HCT116 (cell line): ENCODE measurements around the gene UAP1L1. TPM values are rescaled to one million over a fixed set of nuclear protein-coding genes. Genes with fewer than 3 reads are reported as not detected.
A peak's percentile ranks its signal among the peaks of the same experiment; 100 is the strongest.

Source experiments
- ATAC-seq: fragments of 200-7000 bp; cut with Tn5 transposase; 2 replicates; pipeline ENCODE4 v1.9.1; 2020; ENCODE audit warnings: mild to moderate bottlenecking, moderate library complexity
- BruUV-seq: library from RNA; stranded (reverse); fragments of 400-500 nt; replicated peaks from 2 replicates; lab custom pipeline; 2021; lab: Mats Ljungman, UMichigan
- CTCF ChIA-PET: fragments of 300-600 bp; sonication (Branson Sonifier 250); formaldehyde crosslinking; loops from one replicate; lab custom pipeline; 2021; ENCODE audit warnings: antibody characterized with exemption; lab: Charles Lee
- POLR2A ChIA-PET: fragments of 300-600, 350-600 bp; sonication (Branson Sonifier 250); formaldehyde crosslinking; loops from one replicate; lab custom pipeline; 2021; ENCODE audit warnings: antibody characterized with exemption; lab: Charles Lee
- RAD21 ChIA-PET, 2 experiments: fragments of 300-600 bp; sonication (Branson Sonifier 250); formaldehyde crosslinking; loops; one replicate each; lab custom pipeline; 2023; ENCODE audit warnings: low total read pairs in 2 of 2; ENCODE audit not compliant: uncharacterized antibody in 2 of 2, unreplicated experiment in 2 of 2, low non-redundant PET in 1 of 2; lab: Charles Lee
- DNase-seq: peaks from one replicate; pipeline ENCODE4 v3.0.0-alpha.2; 2010; ENCODE audit warnings: low read depth, low spot score
- H2AFZ ChIP-seq: fragments of 200-600 bp; shearing (Covaris generic), sonication (generic); 2 replicates; pipeline ENCODE4 v1.6.1; 2017; ENCODE audit warnings: low read depth, mixed run types, mixed read lengths, antibody characterized with exemption, low read length; ENCODE audit not compliant: poor library complexity, severe bottlenecking
- H3K27ac ChIP-seq: 2 replicates; pipeline ENCODE4 v1.5.1; 2012; ENCODE audit warnings: low read depth, low read length
- H3K27me3 ChIP-seq: fragments of 200-600 bp; sonication (generic); 2 replicates; pipeline ENCODE4 v1.6.1; 2016; ENCODE audit warnings: mixed run types, low read length, mixed read lengths; ENCODE audit not compliant: insufficient read depth
- H3K36me3 ChIP-seq, 2 experiments: fragments of 200-500 bp in 1 of 2; fragments of 200-600 bp in 1 of 2; sonication (Bioruptor generic) in 1 of 2; sonication (generic) in 1 of 2; 2 replicates each; pipeline versions ENCODE4 v1.5.1 to v1.6.1; 2014 to 2016; ENCODE audit warnings: low read length in 2 of 2, inconsistent platforms in 1 of 2, mixed read lengths in 1 of 2, mixed run types in 1 of 2; ENCODE audit not compliant: insufficient read depth in 2 of 2, control insufficient read depth in 1 of 2
- H3K4me1 ChIP-seq, 2 experiments: fragments of 200-600 bp in 1 of 2; sonication (generic) in 1 of 2; 2 replicates each; pipeline versions ENCODE4 v1.5.1 to v1.6.1; 2012 to 2017; ENCODE audit warnings: low read length in 2 of 2, inconsistent platforms in 1 of 2, mild to moderate bottlenecking in 1 of 2, mixed read lengths in 1 of 2, mixed run types in 1 of 2, moderate library complexity in 1 of 2; ENCODE audit not compliant: insufficient read depth in 2 of 2, control insufficient read depth in 1 of 2
- H3K4me2 ChIP-seq: fragments of 200-600 bp; sonication (generic); 2 replicates; pipeline ENCODE4 v1.6.1; 2017; ENCODE audit warnings: mixed run types, low read length, mixed read lengths
- H3K4me3 ChIP-seq, 2 experiments: fragments of 200-600 bp in 1 of 2; sonication (generic) in 1 of 2; replicated peaks in 1 of 2; 2 replicates each; pipeline ENCODE4 v1.5.1; 2011 to 2016; ENCODE audit warnings: low read length in 2 of 2, control low read depth in 1 of 2, low read depth in 1 of 2, mild to moderate bottlenecking in 1 of 2, mixed read lengths in 1 of 2, mixed run types in 1 of 2
- H3K79me2 ChIP-seq: fragments of 200-600 bp; sonication (generic); 2 replicates; pipeline ENCODE4 v1.6.1; 2017; ENCODE audit warnings: mild to moderate bottlenecking, mixed run types, low read length, moderate library complexity, mixed read lengths; ENCODE audit not compliant: insufficient read depth
- H3K9ac ChIP-seq: fragments of 200-600 bp; sonication (generic); 2 replicates; pipeline ENCODE4 v1.6.1; 2016; ENCODE audit warnings: low read length, mixed read lengths
- H3K9me2 ChIP-seq: fragments of 200-600 bp; sonication (generic), shearing (Covaris generic); 2 replicates; pipeline ENCODE4 v1.6.1; 2017; ENCODE audit warnings: mixed run types, mild to moderate bottlenecking, moderate library complexity; ENCODE audit not compliant: insufficient read depth
- H3K9me3 ChIP-seq, 2 experiments: fragments of 200-500 bp in 1 of 2; fragments of 200-600 bp in 1 of 2; sonication (Bioruptor generic) in 1 of 2; sonication (generic) in 1 of 2; 2 replicates each; pipeline ENCODE4 v1.6.1; 2014 to 2017; ENCODE audit warnings: low read length in 2 of 2, mixed read lengths in 2 of 2, inconsistent platforms in 1 of 2, low read depth in 1 of 2, mild to moderate bottlenecking in 1 of 2, mixed run types in 1 of 2, moderate library complexity in 1 of 2; ENCODE audit not compliant: control insufficient read depth in 1 of 2, insufficient read depth in 1 of 2
- H4K20me1 ChIP-seq: fragments of 200-600 bp; sonication (generic), shearing (Covaris generic); 2 replicates; pipeline ENCODE4 v1.6.1; 2017; ENCODE audit warnings: mixed run types, mild to moderate bottlenecking, moderate library complexity; ENCODE audit not compliant: insufficient read depth
- CBX3 ChIP-seq: IDR thresholded peaks from 2 replicates; pipeline ENCODE4 v1.6.1; 2012; ENCODE audit warnings: low read depth
- EZH2 ChIP-seq: fragments of 200-600 bp; sonication (generic); IDR thresholded peaks from 2 replicates; pipeline ENCODE4 v1.6.1; 2017; ENCODE audit warnings: antibody characterized with exemption, mixed run types
- EZH2phosphoT487 ChIP-seq: fragments of 200-600 bp; IDR thresholded peaks from 2 replicates; pipeline ENCODE4 v1.6.1; 2018; ENCODE audit warnings: antibody characterized with exemption, borderline replicate concordance
- FOSL1 ChIP-seq: IDR thresholded peaks from 2 replicates; pipeline ENCODE4 v1.6.1; 2012; ENCODE audit warnings: low read depth
- POLR2AphosphoS5 ChIP-seq: IDR thresholded peaks from 2 replicates; pipeline ENCODE4 v1.6.1; 2011; ENCODE audit warnings: mild to moderate bottlenecking, low read depth, low read length, moderate library complexity
- TCF7L2 ChIP-seq: IDR thresholded peaks from 2 replicates; pipeline ENCODE4 v1.7.0; 2011; ENCODE audit warnings: borderline replicate concordance, inconsistent platforms; ENCODE audit not compliant: insufficient read depth, insufficient read length; ENCODE audit errors: extremely low read depth
- YY1 ChIP-seq: IDR thresholded peaks from 2 replicates; pipeline ENCODE4 v1.6.1; 2011; ENCODE audit warnings: low read length, low read depth, moderate library complexity, mild to moderate bottlenecking; ENCODE audit not compliant: insufficient replicate concordance; ENCODE audit errors: extremely low read depth
- ZFX ChIP-seq: fragments of 450-650 bp; IDR thresholded peaks from 2 replicates; pipeline ENCODE4 v1.6.1; 2017
- ZNF274 ChIP-seq: fragments of 200-500 bp; sonication (Bioruptor generic); IDR thresholded peaks from 2 replicates; pipeline ENCODE4 v1.6.1; 2014; ENCODE audit warnings: mild to moderate bottlenecking, low read depth, low read length, inconsistent platforms
- intact Hi-C: fragments of 100-400 bp; cut with micrococcal nuclease; formaldehyde crosslinking; loops from 2 replicates; pipeline ENCODE4 v1.10.0; 2022
- total RNA-seq: library from RNA; stranded (reverse); gene quantifications from one replicate; pipeline ENCODE4 v1.2.1, GENCODE V29; 2021; ENCODE audit not compliant: unreplicated experiment
- TF ChIP-seq, protein P1 (sequence below), 3 experiments: fragments of 200-600 bp in 1 of 3; sonication (generic) in 1 of 3; IDR thresholded peaks in 2 of 3; conservative IDR thresholded peaks in 1 of 3; 2 replicates each; pipeline ENCODE4 v1.5.1; 2012 to 2017; ENCODE audit warnings: low read depth in 2 of 3, low read length in 2 of 3, antibody characterized with exemption in 1 of 3, borderline replicate concordance in 1 of 3, control low read depth in 1 of 3, mild to moderate bottlenecking in 1 of 3, mixed read lengths in 1 of 3, mixed run types in 1 of 3, moderate library complexity in 1 of 3; ENCODE audit not compliant: insufficient read depth in 1 of 3

UAP1L1 gene
- total RNA-seq, 1 experiment from 2014 or later: 11.0 TPM

DNA sequence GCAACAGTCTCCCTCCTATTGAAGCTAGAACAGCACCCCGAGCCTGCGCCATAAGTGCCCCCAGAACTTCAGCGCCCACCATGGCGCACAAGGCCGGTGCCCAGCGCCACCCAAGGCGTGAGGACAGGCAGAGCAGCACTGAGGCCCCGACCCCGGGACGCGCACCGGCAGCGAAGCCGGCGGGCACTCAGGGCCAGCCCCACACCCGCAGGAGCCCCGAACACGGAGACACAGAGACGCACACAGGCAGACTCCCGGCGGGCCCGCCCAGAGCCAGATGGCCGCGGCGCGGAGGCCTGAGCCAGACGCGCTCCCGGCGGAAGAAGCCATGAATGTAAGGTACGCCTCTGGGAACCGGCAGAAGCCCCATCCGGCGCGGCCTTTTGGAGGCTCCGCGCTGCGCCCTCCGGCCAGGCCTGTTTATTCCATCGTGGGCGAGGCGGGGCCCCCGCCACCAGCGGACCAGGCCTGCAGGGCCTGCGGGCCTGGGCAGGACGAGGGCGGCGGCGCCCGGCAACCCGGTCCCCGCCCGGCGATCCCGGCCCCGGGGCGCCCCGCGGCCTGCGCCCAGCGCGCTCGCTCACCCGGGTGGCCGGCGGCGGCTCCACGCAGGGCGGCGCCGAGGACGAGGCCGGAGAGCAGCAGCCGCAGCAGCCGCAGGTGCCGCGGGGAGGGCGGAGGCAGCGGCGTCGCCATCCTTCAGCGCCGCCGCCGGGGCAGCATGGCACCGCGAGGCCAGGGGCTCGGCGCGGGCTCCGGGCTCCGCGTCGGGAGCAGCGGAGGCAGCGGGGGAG is 31.8 kb upstream of the UAP1L1 start:
- Histone ChIP-seq H3K4me1 (peaks cover 12 to 26% of the 10 kb centered on the region in 2 experiments), H3K9ac (peak overlapping the region; percentile 74), H3K27ac (peak overlapping the region; percentile 77), H4K20me1 (no peaks in the 10 kb centered on the region), H3K9me3 (no peaks in the 10 kb centered on the region), H3K79me2 (peaks cover 24% of the 10 kb centered on the region; the same call in 1 of the 2 replicates), H3K4me2 (peak overlapping the region; percentile 97), H3K9me2 (no peaks in the 10 kb centered on the region), H3K27me3 (no peaks in the 10 kb centered on the region), H3K4me3 (peak overlapping the region; percentile 55 to 90), H2AFZ (no peak overlapping the region), H3K36me3 (no peaks in the 10 kb centered on the region)
- TF ChIP-seq POLR2AphosphoS5: no peak
- peak; percentile 98 for TF ChIP-seq ZFX
- intact Hi-C loops: loop anchor here (1.0 to 5.0 kb wide), 3 partner anchors 22 to 258 kb away; partner anchors contain the start of genes CYSRT1 and RNF224
- peak; percentile 35 for ATAC-seq
- CTCF ChIA-PET: interaction anchor here (1.0 to 2.4 kb wide), 6 partner anchors 10 to 178 kb away, joined by 6 to 57 read pairs (median 12); partner anchors contain the start of genes ABCA2, CYSRT1 and RNF208
- no TSS peak for BruUV-seq
- POLR2A ChIA-PET: no interaction called here
- RAD21 ChIA-PET: no interaction called here
- DNase-seq: no peak

DNA sequence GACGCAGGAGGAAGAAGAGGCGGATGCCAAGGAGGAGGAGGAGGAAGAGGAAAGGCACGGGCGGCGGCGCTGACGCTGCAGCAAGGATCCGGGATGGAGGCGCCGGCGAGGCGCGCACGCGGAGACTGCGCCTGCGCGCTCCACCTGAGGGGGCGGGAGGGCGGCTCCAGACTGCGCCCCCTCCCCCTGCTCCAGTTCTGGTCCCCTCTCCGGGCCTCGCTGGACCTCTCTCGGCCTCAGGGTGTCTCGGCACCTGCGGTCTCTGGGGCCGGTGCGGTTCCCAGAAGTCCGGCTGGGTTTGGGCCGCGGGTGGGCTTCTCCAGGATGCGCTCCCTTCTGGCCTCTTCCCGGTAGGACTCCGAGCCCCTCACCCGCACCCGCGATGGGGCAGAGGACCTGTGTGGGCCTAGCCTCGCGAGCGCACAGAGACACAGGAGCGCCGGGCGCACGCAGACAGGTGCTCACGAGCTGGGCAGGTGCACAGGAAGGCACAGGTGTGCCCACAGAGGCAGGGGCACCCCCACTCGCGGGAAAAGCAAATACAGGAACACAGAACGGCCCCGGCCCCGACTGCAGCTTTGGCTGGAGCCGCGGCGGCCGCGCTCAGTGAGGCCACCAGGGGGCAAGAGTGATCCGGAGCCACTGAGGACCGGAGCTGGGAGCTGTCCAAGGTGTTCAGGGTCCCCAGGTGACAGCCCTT is 31.1 kb upstream of the UAP1L1 start, which contains the start of gene NPDC1:
TSS of gene NPDC1 (minus strand) at position 90 of the 700 bp plus-strand sequence. CDS start 188 bp downstream, outside the sequence.
- no peaks in the 10 kb centered on the region for H3K9me2 ChIP-seq
- peaks cover 24% of the 10 kb centered on the region; the same call in 1 of the 2 replicates for H3K79me2 ChIP-seq
- TF ChIP-seq CBX3 (no peak), ZNF274 (no peak), YY1 (peak; percentile 44), ZFX (0 out of 2 replicates have a peak, but pooled peaks have one; percentile 3), FOSL1 (no peak), EZH2phosphoT487 (no peak), POLR2AphosphoS5 (peak; percentile 71), EZH2 (no peak), TCF7L2 (no peak)
- TF ChIP-seq, protein P1, sequence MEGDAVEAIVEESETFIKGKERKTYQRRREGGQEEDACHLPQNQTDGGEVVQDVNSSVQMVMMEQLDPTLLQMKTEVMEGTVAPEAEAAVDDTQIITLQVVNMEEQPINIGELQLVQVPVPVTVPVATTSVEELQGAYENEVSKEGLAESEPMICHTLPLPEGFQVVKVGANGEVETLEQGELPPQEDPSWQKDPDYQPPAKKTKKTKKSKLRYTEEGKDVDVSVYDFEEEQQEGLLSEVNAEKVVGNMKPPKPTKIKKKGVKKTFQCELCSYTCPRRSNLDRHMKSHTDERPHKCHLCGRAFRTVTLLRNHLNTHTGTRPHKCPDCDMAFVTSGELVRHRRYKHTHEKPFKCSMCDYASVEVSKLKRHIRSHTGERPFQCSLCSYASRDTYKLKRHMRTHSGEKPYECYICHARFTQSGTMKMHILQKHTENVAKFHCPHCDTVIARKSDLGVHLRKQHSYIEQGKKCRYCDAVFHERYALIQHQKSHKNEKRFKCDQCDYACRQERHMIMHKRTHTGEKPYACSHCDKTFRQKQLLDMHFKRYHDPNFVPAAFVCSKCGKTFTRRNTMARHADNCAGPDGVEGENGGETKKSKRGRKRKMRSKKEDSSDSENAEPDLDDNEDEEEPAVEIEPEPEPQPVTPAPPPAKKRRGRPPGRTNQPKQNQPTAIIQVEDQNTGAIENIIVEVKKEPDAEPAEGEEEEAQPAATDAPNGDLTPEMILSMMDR (IDR thresholded peaks at IDR 0.05 in 2 of 3, conservative IDR thresholded peaks at IDR 0.05 in 1 of 3; ENCODE audit: borderline replicate concordance in 1 of 3, insufficient read depth in 1 of 3, low read depth in 2 of 3, low read length in 2 of 3): peak in 2 of 3 experiments; percentile 82 to 86; a peak in 4 of 6 replicates
- ChIA-PET POLR2A (interaction anchor here (1.0 kb wide), 1 partner anchor 195 kb away, joined by 3 read pairs; the partner anchor contains the start of gene TUBB4B), CTCF (interaction anchor here (0.8 to 2.4 kb wide), 27 partner anchors 8 to 259 kb away, joined by 3 to 57 read pairs (median 6); partner anchors contain the start of genes ABCA2, AJM1, CYSRT1 and MAN1B1), RAD21 (interaction anchor here (0.6 to 1.1 kb wide), 6 partner anchors 11 to 181 kb away, joined by 3 to 5 read pairs (median 4); partner anchors contain the start of genes FUT7 (in 1 of the 2), RNF224 (in 1 of the 2) and SAPCD2 (in 1 of the 2))
- no peaks in the 10 kb centered on the region for H3K36me3 ChIP-seq
- peak; percentile 73 for ATAC-seq
- peak within 1 kb of the TSS; percentile 74 for H3K9ac ChIP-seq
- H3K27me3 ChIP-seq: no peaks in the 10 kb centered on the region
- peak within 1 kb of the TSS; percentile 77 for H3K27ac ChIP-seq
- H2AFZ ChIP-seq: peak within 1 kb of the TSS; percentile 85
- peak within 1 kb of the TSS; percentile 97 for H3K4me2 ChIP-seq
- no peaks in the 10 kb centered on the region for H3K9me3 ChIP-seq
- no peaks in the 10 kb centered on the region for H4K20me1 ChIP-seq
- DNase-seq: peak; percentile 68
- intact Hi-C loops: loop anchor here (1.0 to 5.0 kb wide), 3 partner anchors 21 to 259 kb away; partner anchors contain the start of genes CYSRT1 and RNF224
- peaks cover 12 to 26% of the 10 kb centered on the region in 2 experiments for H3K4me1 ChIP-seq
- BruUV-seq: no TSS peak
- H3K4me3 ChIP-seq: peak within 1 kb of the TSS; percentile 55 to 90
